Measurements from ENCODE around the gene CYB561. TPM values are rescaled to one million over a fixed set of nuclear protein-coding genes. Genes with fewer than 3 reads are reported as not detected.

CYB561 gene
- total RNA-seq, 1 experiment from 2014 or later = 57.2 TPM

DNA sequence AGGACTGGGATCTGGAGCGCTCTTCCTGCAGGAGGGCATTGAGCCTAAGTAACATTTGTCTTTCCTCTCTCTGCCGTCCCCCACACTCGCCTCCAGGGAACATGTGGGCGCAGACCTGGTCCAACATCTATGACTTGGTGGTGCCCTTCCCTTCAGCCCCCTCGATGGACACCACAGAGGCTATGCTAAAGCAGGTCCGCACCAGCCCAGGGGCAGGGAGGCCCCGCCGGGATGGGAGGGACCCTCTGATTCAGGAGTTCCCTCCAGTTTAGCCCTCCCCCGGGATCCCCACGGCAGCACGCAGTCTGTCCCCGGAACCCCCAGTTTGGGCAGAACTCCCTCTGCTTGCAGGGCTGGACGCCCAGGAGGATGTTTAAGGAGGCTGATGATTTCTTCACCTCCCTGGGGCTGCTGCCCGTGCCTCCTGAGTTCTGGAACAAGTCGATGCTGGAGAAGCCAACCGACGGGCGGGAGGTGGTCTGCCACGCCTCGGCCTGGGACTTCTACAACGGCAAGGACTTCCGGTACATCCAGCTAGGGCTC is 44.8 kb upstream of the CYB561 start:
- no peak for DNase-seq (ENCODE audit: unreplicated experiment)
- Mint-ChIP-seq H3K27me3 (ENCODE audit: insufficient read depth, unreplicated experiment) (peaks cover 19% of the 10 kb centered on the region), H3K27ac (ENCODE audit: low read depth, unreplicated experiment) (no peak overlapping the region), H3K36me3 (ENCODE audit: insufficient read depth, unreplicated experiment) (no peaks in the 10 kb centered on the region), H3K4me1 (ENCODE audit: insufficient read depth, unreplicated experiment) (no peaks in the 10 kb centered on the region), H3K4me3 (ENCODE audit: unreplicated experiment) (no peak overlapping the region), H3K9me3 (ENCODE audit: unreplicated experiment) (no peaks in the 10 kb centered on the region)
- BruUV-seq (replicated peaks) = no TSS peak
- CTCF ChIA-PET = interaction anchor here (0.6 to 1.9 kb wide), 3 partner anchors 12 to 65 kb away, joined by 3 to 9 read pairs (median 4); no protein-coding TSS in a partner anchor
- intact Hi-C loops (cut with micrococcal nuclease) = no loop called here
- POLR2A ChIA-PET = no interaction called here
- TF ChIP-seq, protein P1, sequence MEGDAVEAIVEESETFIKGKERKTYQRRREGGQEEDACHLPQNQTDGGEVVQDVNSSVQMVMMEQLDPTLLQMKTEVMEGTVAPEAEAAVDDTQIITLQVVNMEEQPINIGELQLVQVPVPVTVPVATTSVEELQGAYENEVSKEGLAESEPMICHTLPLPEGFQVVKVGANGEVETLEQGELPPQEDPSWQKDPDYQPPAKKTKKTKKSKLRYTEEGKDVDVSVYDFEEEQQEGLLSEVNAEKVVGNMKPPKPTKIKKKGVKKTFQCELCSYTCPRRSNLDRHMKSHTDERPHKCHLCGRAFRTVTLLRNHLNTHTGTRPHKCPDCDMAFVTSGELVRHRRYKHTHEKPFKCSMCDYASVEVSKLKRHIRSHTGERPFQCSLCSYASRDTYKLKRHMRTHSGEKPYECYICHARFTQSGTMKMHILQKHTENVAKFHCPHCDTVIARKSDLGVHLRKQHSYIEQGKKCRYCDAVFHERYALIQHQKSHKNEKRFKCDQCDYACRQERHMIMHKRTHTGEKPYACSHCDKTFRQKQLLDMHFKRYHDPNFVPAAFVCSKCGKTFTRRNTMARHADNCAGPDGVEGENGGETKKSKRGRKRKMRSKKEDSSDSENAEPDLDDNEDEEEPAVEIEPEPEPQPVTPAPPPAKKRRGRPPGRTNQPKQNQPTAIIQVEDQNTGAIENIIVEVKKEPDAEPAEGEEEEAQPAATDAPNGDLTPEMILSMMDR (IDR thresholded peaks at IDR 0.05; ENCODE audit: unreplicated experiment) = no peak

DNA sequence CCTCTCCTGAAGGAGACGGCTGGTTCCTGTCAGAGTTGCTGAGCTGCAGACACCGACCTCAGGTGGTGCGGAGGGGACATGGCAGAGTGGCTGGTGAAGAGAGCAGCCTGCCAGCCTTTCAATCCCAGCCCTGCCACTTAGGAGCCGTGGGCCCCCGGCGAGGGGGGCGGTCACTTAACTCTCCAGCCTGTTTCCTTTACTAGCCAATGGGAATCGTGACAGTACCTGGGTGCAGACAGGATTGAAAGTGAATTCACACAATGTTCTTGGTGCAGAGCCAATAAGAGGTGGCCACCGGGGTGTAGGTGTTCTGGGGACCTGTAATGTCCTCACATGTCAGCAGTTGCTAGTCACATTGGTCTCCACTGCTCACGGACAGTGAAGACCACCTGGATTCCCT is 44.2 kb upstream of the CYB561 start:
- H3K27ac Mint-ChIP-seq (ENCODE audit: low read depth, unreplicated experiment) = no peak overlapping the region

DNA sequence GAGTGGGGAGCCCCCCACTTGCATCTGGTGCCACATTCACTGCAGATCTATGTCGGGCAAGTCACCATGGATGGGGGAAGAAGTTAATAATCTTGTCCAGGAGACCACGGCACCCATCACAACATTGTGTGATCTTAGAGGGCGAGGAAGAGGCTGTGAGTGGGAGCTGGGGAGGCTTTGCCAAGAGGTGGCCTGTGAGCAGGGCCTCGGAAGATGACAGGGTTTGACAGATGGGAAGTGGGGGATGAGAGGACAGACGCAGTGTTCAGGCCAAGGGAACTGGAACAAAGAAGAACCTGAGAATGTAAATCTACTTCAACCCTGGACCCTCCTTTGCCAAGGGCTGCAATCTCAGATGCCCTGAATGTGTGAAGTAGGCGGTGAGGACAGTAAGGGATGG is 43.2 kb upstream of the CYB561 start:
- H3K27me3 Mint-ChIP-seq (ENCODE audit: insufficient read depth, unreplicated experiment) = peaks cover 19% of the 10 kb centered on the region
- no peaks in the 10 kb centered on the region for H3K9me3 Mint-ChIP-seq (ENCODE audit: unreplicated experiment)
- no peak overlapping the region for H3K4me3 Mint-ChIP-seq (ENCODE audit: unreplicated experiment)
- no peak for DNase-seq (ENCODE audit: unreplicated experiment)
- no peak overlapping the region for H3K27ac Mint-ChIP-seq (ENCODE audit: low read depth, unreplicated experiment)
- intact Hi-C loops (cut with micrococcal nuclease) = no loop called here
- TF ChIP-seq, protein P1 (IDR thresholded peaks at IDR 0.05; ENCODE audit: unreplicated experiment) = no peak
- ChIA-PET CTCF (interaction anchor here (1.9 kb wide), 1 partner anchor 63 kb away, joined by 9 read pairs; no protein-coding TSS in a partner anchor), POLR2A (no interaction called here)
- H3K36me3 Mint-ChIP-seq (ENCODE audit: insufficient read depth, unreplicated experiment) = no peaks in the 10 kb centered on the region
- H3K4me1 Mint-ChIP-seq (ENCODE audit: insufficient read depth, unreplicated experiment) = no peaks in the 10 kb centered on the region
- no TSS peak for BruUV-seq (replicated peaks)

More for the DNA sequence above, 44.2 kb upstream of the CYB561 start:
- intact Hi-C loops (cut with micrococcal nuclease) = no loop called here
- CTCF ChIA-PET = interaction anchor here (0.6 to 1.9 kb wide), 3 partner anchors 11 to 64 kb away, joined by 3 to 9 read pairs (median 4); no protein-coding TSS in a partner anchor
- BruUV-seq (replicated peaks) = no TSS peak
- Mint-ChIP-seq H3K4me1 (ENCODE audit: insufficient read depth, unreplicated experiment) (no peaks in the 10 kb centered on the region), H3K36me3 (ENCODE audit: insufficient read depth, unreplicated experiment) (no peaks in the 10 kb centered on the region), H3K4me3 (ENCODE audit: unreplicated experiment) (no peak overlapping the region), H3K9me3 (ENCODE audit: unreplicated experiment) (no peaks in the 10 kb centered on the region), H3K27me3 (ENCODE audit: insufficient read depth, unreplicated experiment) (peaks cover 19% of the 10 kb centered on the region)
- TF ChIP-seq, protein P1 (IDR thresholded peaks at IDR 0.05; ENCODE audit: unreplicated experiment) = no peak
- POLR2A ChIA-PET = no interaction called here
- peak; percentile 30 for DNase-seq (ENCODE audit: unreplicated experiment)

DNA sequence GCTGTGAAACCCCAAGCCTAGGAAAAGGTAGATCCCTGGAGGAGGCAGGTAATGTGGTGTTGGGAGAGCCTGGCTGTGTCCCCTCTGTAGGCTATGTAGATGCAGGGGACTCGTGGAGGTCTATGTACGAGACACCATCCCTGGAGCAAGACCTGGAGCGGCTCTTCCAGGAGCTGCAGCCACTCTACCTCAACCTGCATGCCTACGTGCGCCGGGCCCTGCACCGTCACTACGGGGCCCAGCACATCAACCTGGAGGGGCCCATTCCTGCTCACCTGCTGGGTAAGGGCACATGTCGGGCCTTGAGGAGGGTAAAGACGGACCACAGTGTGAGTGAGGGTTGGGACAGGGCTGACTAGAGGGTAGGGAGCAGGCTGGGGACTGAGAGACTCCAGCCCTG is 42.7 kb upstream of the CYB561 start:
- intact Hi-C loops (cut with micrococcal nuclease) = no loop called here
- H3K4me3 Mint-ChIP-seq (ENCODE audit: unreplicated experiment) = no peak overlapping the region
- H3K27me3 Mint-ChIP-seq (ENCODE audit: insufficient read depth, unreplicated experiment) = peaks cover 19% of the 10 kb centered on the region
- ChIA-PET CTCF (interaction anchor here (1.9 to 2.0 kb wide), 2 partner anchors 10 to 63 kb away, joined by 9 to 10 read pairs; no protein-coding TSS in a partner anchor), POLR2A (interaction anchor here (1.1 kb wide), 1 partner anchor 44 kb away, joined by 4 read pairs; no protein-coding TSS in a partner anchor)
- no peaks in the 10 kb centered on the region for H3K36me3 Mint-ChIP-seq (ENCODE audit: insufficient read depth, unreplicated experiment)
- no peaks in the 10 kb centered on the region for H3K4me1 Mint-ChIP-seq (ENCODE audit: insufficient read depth, unreplicated experiment)
- H3K27ac Mint-ChIP-seq (ENCODE audit: low read depth, unreplicated experiment) = no peak overlapping the region
- H3K9me3 Mint-ChIP-seq (ENCODE audit: unreplicated experiment) = no peaks in the 10 kb centered on the region
- TF ChIP-seq, protein P1 (IDR thresholded peaks at IDR 0.05; ENCODE audit: unreplicated experiment) = no peak
- BruUV-seq (replicated peaks) = no TSS peak
- DNase-seq (ENCODE audit: unreplicated experiment) = no peak

Data from MCF 10A (cell line).